Measurements from ENCODE around the gene CAB39L.

Gene CAB39L

GRCh38 chr13:49443704-49444523 lies at the start of gene CAB39L, which contains the start of gene SETDB2:
CAB39L (minus strand) TSS chr13:49444064; CDS start chr13:49382910, 61,154 bp downstream.
SETDB2 (plus strand) TSS chr13:49444274; CDS start chr13:49451894, 7,620 bp downstream.
- DNase-seq, result peak; percentile 99

GRCh38 chr13:49488563-49488962 lies 44.7 kb upstream of the CAB39L start:
- DNase-seq, result no peak

GRCh38 chr13:49481788-49482187 lies 37.9 kb upstream of the CAB39L start:
- DNase-seq, result no peak

GRCh38 chr13:49476529-49476928 lies 32.7 kb upstream of the CAB39L start:
- no peak for DNase-seq

GRCh38 chr13:49472186-49472585 lies 28.3 kb upstream of the CAB39L start:
- DNase-seq, result no peak

- no peak for DNase-seq
Measured at GRCh38 chr13:49466292-49466838, 22.5 kb upstream of the CAB39L start.

GRCh38 chr13:49464621-49465325 lies 20.9 kb upstream of the CAB39L start:
- DNase-seq, result no peak

- no peak for DNase-seq
Measured at GRCh38 chr13:49464085-49464484, 20.2 kb upstream of the CAB39L start.

GRCh38 chr13:49459580-49459979 lies 15.7 kb upstream of the CAB39L start:
- no peak for DNase-seq

GRCh38 chr13:49457221-49457620 lies 13.4 kb upstream of the CAB39L start:
- DNase-seq, result no peak

- no peak for DNase-seq
Measured at GRCh38 chr13:49456156-49456555, 12.3 kb upstream of the CAB39L start.

- no peak for DNase-seq
Measured at GRCh38 chr13:49455007-49455398, 11.1 kb upstream of the CAB39L start.

GRCh38 chr13:49454388-49455006 lies 10.6 kb upstream of the CAB39L start:
- peak; percentile 36 for DNase-seq

- DNase-seq, result no peak
Measured at GRCh38 chr13:49453465-49453864, 9.6 kb upstream of the CAB39L start.

- DNase-seq, result no peak
Measured at GRCh38 chr13:49452725-49453457, 9.0 kb upstream of the CAB39L start.

- no peak for DNase-seq
Measured at GRCh38 chr13:49450105-49450819, 6.4 kb upstream of the CAB39L start.

GRCh38 chr13:49448753-49449152 lies 4.9 kb upstream of the CAB39L start:
- no peak for DNase-seq

GRCh38 chr13:49446473-49446872 lies 2.6 kb upstream of the CAB39L start:
- DNase-seq, result no peak

- DNase-seq, result peak; percentile 60
Measured at GRCh38 chr13:49444524-49445395, 896 bp upstream of the CAB39L start.

- DNase-seq, result peak; percentile 40
Measured at GRCh38 chr13:49443357-49443703, 534 bp downstream of the CAB39L start.

GRCh38 chr13:49441846-49442245 lies 2.0 kb downstream of the CAB39L start:
- no peak for DNase-seq
